ENCODE data around the gene ZBTB7C.
A peak's percentile ranks its signal among the peaks of the same experiment; 100 is the strongest.

The ZBTB7C gene

GRCh38 chr18:48408727-48409590 is at the start of gene ZBTB7C:
ZBTB7C (minus strand) TSS chr18:48409383.
- peak within 1 kb of the TSS; percentile 66 for H3K4me3 ChIP-seq (ENCODE audit: control insufficient read depth, low read depth, low read length)
- no peak for TF ChIP-seq CTCF (IDR thresholded peaks at IDR 0.05; ENCODE audit: control insufficient read depth, insufficient read depth, low read depth, low read length, missing control alignments)
- DNase-seq (ENCODE audit: low read depth): no peak

GRCh38 chr18:48456838-48457237 is 47.7 kb upstream of the ZBTB7C start:
- no peak overlapping the region for H3K4me3 ChIP-seq (ENCODE audit: control insufficient read depth, low read depth, low read length)
- no peak for DNase-seq (ENCODE audit: low read depth)
- TF ChIP-seq CTCF (IDR thresholded peaks at IDR 0.05; ENCODE audit: control insufficient read depth, insufficient read depth, low read depth, low read length, missing control alignments): no peak

GRCh38 chr18:48455555-48456478 is 46.6 kb upstream of the ZBTB7C start:
- no peak overlapping the region for H3K4me3 ChIP-seq (ENCODE audit: control insufficient read depth, low read depth, low read length)
- TF ChIP-seq CTCF (IDR thresholded peaks at IDR 0.05; ENCODE audit: control insufficient read depth, insufficient read depth, low read depth, low read length, missing control alignments): no peak
- DNase-seq (ENCODE audit: low read depth): peak; percentile 92

GRCh38 chr18:48454261-48454757 is 45.1 kb upstream of the ZBTB7C start:
- no peak for TF ChIP-seq CTCF (IDR thresholded peaks at IDR 0.05; ENCODE audit: control insufficient read depth, insufficient read depth, low read depth, low read length, missing control alignments)
- DNase-seq (ENCODE audit: low read depth): no peak
- H3K4me3 ChIP-seq (ENCODE audit: control insufficient read depth, low read depth, low read length): no peak overlapping the region

- H3K4me3 ChIP-seq (ENCODE audit: control insufficient read depth, low read depth, low read length): no peak overlapping the region
- no peak for DNase-seq (ENCODE audit: low read depth)
Measured at GRCh38 chr18:48453330-48454066, 44.3 kb upstream of the ZBTB7C start.

More at GRCh38 chr18:48453330-48454066, 44.3 kb upstream of the ZBTB7C start:
- no peak for TF ChIP-seq CTCF (IDR thresholded peaks at IDR 0.05; ENCODE audit: control insufficient read depth, insufficient read depth, low read depth, low read length, missing control alignments)
